ENCODE data around the gene ITPR2. TPM values are rescaled to one million over a fixed set of nuclear protein-coding genes. Genes with fewer than 3 reads are reported as not detected.

The ITPR2 gene
- total RNA-seq, 4 donors from 2014 or later, result 42.8 to 62.5 (median 52.1) TPM

DNA sequence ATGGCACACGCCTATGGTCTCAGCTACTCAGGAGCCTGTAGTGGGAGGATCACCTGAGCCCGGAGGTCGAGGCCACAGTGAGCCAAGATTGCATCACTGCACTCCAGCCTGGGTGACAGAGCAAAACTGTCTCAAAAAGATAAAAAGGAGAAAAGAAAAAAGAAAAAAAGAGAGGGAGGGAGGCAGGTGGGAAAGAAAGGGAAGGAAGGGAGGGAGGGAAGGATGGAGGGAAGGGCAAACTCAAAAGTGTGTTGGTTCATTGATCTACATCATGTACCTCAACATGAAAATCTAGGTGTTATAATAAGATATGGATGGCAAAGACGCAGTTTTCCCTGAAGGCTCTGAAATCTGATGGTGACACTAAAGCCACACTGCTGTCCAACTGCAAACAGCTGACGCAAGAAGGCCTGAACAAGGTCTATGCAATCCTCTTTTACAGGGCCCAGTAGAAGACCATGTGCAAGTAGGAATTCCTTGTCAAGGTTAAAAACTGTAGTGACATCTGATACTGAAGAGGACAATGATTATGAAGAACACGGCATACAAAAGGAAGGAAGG lies 143.6 kb downstream of the ITPR2 start:
- intact Hi-C loops (cut with DNase I; ENCODE audit: low total_unique reads), result no loop called here
- no peak overlapping the region for H3K4me3 ChIP-seq (ENCODE audit: low read depth, poor library complexity, severe bottlenecking)
- no peak for DNase-seq (ENCODE audit: low spot score in 2 of 2)
- WGBS, 2 donors, result 80 to 85% methylated on average over 6 of the region's 6 CpGs
- TF ChIP-seq, protein P1, sequence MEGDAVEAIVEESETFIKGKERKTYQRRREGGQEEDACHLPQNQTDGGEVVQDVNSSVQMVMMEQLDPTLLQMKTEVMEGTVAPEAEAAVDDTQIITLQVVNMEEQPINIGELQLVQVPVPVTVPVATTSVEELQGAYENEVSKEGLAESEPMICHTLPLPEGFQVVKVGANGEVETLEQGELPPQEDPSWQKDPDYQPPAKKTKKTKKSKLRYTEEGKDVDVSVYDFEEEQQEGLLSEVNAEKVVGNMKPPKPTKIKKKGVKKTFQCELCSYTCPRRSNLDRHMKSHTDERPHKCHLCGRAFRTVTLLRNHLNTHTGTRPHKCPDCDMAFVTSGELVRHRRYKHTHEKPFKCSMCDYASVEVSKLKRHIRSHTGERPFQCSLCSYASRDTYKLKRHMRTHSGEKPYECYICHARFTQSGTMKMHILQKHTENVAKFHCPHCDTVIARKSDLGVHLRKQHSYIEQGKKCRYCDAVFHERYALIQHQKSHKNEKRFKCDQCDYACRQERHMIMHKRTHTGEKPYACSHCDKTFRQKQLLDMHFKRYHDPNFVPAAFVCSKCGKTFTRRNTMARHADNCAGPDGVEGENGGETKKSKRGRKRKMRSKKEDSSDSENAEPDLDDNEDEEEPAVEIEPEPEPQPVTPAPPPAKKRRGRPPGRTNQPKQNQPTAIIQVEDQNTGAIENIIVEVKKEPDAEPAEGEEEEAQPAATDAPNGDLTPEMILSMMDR (IDR thresholded peaks at IDR 0.05), result no peak
- TF ChIP-seq POLR2A (IDR thresholded peaks at IDR 0.05), result no peak

DNA sequence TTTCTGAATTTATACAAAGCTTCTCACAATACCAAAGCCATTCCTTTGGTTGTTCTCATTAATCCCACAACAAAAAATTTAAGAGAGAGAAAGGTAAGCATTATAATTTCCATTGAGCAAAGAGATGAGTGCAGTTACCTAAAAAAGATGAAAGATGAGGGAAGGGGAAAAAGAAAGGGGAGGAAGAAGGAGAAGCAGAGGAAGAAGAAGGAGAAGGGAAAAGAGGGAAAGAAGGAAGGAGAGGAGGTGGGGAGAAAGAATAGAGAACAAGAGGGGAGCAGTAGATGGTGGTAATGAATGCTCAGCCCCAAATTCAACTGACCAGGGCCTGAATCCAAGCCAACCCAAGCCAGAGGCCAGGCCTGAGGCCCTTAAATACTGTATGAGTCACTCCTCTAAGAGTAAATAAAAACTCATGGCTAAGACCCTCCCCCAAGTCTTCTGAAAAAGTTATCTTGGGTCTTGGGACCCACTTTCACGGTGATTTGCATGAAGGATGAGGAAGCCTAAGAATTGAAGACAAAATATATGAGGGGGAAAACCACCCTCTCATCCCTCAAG lies 144.6 kb downstream of the ITPR2 start:
- intact Hi-C loops (cut with DNase I; ENCODE audit: low total_unique reads), result no loop called here
- no peak overlapping the region for H3K4me3 ChIP-seq (ENCODE audit: low read depth, poor library complexity, severe bottlenecking)
- no peak for DNase-seq (ENCODE audit: low spot score in 2 of 2)
- no peak for TF ChIP-seq POLR2A (IDR thresholded peaks at IDR 0.05)
- TF ChIP-seq, protein P1 (IDR thresholded peaks at IDR 0.05), result no peak
- WGBS, 2 donors, result 95 to 100% methylated on average over 1 of the region's 1 CpG

DNA sequence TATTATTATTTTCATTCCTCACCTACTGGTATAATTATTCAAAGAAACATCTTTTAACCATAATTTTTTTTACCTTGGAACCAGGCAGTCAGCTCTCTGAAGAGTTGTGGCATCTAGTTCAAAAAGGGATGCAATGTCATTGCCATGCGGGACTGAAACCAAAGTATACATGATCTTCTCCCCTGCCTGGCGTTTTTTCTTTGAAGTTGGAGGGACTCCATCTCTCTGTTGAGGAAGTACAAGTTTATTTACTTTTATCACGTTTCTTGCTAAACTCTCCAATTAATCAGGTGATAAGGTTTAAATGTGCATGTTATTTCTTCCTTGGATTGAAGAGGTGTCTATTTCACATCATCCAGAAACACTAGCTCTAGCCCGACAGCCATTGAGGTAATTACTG lies 146.6 kb downstream of the ITPR2 start:
- no peak for TF ChIP-seq POLR2A (IDR thresholded peaks at IDR 0.05)
- TF ChIP-seq, protein P1 (IDR thresholded peaks at IDR 0.05), result no peak
- no peak overlapping the region for H3K4me3 ChIP-seq (ENCODE audit: low read depth, poor library complexity, severe bottlenecking)
- 73 to 79% methylated on average over 4 of the region's 4 CpGs for WGBS, 2 donors
- intact Hi-C loops (cut with DNase I; ENCODE audit: low total_unique reads), result no loop called here
- DNase-seq (ENCODE audit: low spot score in 2 of 2), result no peak

DNA sequence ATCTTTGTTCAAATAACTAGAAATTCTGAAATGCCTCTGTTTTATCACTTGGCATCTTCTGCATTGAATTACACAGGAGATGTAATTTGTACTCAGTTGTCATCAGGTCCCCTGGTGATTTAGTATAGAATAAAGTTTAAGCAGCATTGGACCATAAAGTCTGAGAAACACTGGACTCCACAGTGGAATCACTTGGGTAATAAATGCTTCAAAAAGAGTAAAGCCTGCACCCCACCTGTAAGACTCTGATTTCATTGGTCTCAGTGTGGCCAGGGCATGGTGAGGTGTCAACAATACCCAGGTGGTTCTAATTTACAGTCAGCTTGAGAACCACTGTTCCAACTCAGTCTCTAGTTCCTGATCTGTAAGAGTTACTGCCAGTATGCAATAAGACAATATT lies 148.9 kb downstream of the ITPR2 start:
- TF ChIP-seq, protein P1 (IDR thresholded peaks at IDR 0.05), result no peak
- TF ChIP-seq POLR2A (IDR thresholded peaks at IDR 0.05), result no peak
- no peak for DNase-seq (ENCODE audit: low spot score in 2 of 2)
- intact Hi-C loops (cut with DNase I; ENCODE audit: low total_unique reads), result no loop called here
- H3K4me3 ChIP-seq (ENCODE audit: low read depth, poor library complexity, severe bottlenecking), result no peak overlapping the region

DNA sequence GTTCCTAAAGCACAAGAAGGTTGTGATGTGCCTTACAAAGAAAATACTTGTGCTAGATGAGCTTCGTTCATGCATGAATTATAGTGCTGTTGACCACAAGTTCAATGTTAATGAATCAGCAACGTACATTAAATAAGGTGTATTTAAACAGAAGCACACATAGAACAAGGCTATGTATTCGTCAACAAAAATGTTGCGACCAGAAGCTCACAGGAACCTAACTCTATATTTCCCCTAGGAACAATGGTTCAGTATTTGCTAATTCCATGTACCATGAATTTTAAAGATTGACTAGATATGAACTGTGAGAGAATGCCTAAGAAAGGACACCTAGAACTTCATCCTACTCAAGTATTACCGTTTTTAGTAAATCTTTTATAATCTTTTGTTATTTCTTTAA lies 149.6 kb downstream of the ITPR2 start:
- no peak overlapping the region for H3K4me3 ChIP-seq (ENCODE audit: low read depth, poor library complexity, severe bottlenecking)
- TF ChIP-seq, protein P1 (IDR thresholded peaks at IDR 0.05), result no peak
- TF ChIP-seq POLR2A (IDR thresholded peaks at IDR 0.05), result no peak
- WGBS, 2 donors, result 94% methylated on average over 5 of the region's 5 CpGs
- intact Hi-C loops (cut with DNase I; ENCODE audit: low total_unique reads), result no loop called here
- no peak for DNase-seq (ENCODE audit: low spot score in 2 of 2)

All from lower leg skin (tissue), 4 donors.